AG04450 (cell line): ENCODE data around the gene TCP11. TPM values are rescaled to one million over a fixed set of nuclear protein-coding genes. Genes with fewer than 3 reads are reported as not detected.
"Not testable (repeated sequence)": the region's sequence is repeated elsewhere in the genome, so short reads cannot be mapped to it uniquely, and the experiment has no call there.

Source experiments
- CTCF ChIA-PET: fragments of 300-600, 350-600 bp; formaldehyde crosslinking; extraction: SDS; loops from one replicate; lab custom pipeline; 2022; ENCODE audit warnings: antibody characterized with exemption, inconsistent platforms; lab: Charles Lee
- POLR2A ChIA-PET: fragments of 350-600 bp; formaldehyde crosslinking; extraction: SDS; loops from one replicate; lab custom pipeline; 2021; ENCODE audit warnings: antibody characterized with exemption, inconsistent platforms; lab: Yijun Ruan, JAX
- DNase-seq: peaks from one replicate; pipeline ENCODE4 v3.0.0-alpha.2; 2011; ENCODE audit warnings: low read depth, low spot score
- H3K27ac ChIP-seq: one replicate; pipeline ENCODE4 v1.5.1; 2012; ENCODE audit warnings: low read depth, low read length, control low read depth
- H3K27me3 ChIP-seq: one replicate; pipeline ENCODE4 v1.6.0; 2012; ENCODE audit warnings: low read length; ENCODE audit not compliant: control insufficient read depth, insufficient read depth
- H3K4me3 ChIP-seq: 2 replicates; pipeline ENCODE4 v1.5.1; 2011; ENCODE audit warnings: mild to moderate bottlenecking, low read depth, low read length, control low read depth
- H3K9me3 ChIP-seq: 2 replicates; pipeline ENCODE4 v1.5.1; 2012; ENCODE audit warnings: low read length; ENCODE audit not compliant: control insufficient read depth, insufficient read depth
- polyA plus RNA-seq: library from polyadenylated mRNA; depleted of rRNA; stranded (reverse); fragments of >200 nt; gene quantifications from 2 replicates; pipeline ENCODE4 v1.2.3, GENCODE V29; 2011
- TF ChIP-seq, protein P1 (sequence below): IDR thresholded peaks from 2 replicates; pipeline ENCODE4 v1.5.1; 2011; ENCODE audit warnings: low read depth, low read length, control low read depth, inconsistent platforms

The TCP11 gene
- polyA plus RNA-seq, 1 experiment, result 0.11 TPM

DNA sequence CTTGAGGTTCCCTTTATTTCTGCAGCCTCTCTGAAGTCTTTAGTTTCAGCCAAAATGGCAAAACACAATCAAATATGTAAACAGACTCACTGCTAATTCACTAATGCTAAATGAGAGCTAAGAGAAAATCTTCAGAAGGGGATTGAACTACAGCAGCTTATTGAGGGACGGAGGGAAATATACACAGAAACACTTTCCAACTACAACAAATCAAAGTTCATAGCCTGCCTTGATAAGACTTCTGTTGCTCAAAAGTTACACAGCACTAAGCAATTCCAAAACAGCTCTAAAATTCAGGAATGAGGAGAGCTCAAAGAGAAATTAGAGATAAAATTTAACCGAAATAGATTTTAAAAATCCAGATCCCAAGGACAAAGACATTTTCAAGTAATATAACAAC lies 1.7 kb downstream of the TCP11 start:
- H3K9me3 ChIP-seq, result no peaks in the 10 kb centered on the region
- H3K27me3 ChIP-seq, result no peaks in the 10 kb centered on the region
- POLR2A ChIA-PET, result interaction anchor here (0.6 kb wide), 1 partner anchor 497 kb away, joined by 3 read pairs; no protein-coding TSS in a partner anchor
- DNase-seq, result no peak
- TF ChIP-seq, protein P1, sequence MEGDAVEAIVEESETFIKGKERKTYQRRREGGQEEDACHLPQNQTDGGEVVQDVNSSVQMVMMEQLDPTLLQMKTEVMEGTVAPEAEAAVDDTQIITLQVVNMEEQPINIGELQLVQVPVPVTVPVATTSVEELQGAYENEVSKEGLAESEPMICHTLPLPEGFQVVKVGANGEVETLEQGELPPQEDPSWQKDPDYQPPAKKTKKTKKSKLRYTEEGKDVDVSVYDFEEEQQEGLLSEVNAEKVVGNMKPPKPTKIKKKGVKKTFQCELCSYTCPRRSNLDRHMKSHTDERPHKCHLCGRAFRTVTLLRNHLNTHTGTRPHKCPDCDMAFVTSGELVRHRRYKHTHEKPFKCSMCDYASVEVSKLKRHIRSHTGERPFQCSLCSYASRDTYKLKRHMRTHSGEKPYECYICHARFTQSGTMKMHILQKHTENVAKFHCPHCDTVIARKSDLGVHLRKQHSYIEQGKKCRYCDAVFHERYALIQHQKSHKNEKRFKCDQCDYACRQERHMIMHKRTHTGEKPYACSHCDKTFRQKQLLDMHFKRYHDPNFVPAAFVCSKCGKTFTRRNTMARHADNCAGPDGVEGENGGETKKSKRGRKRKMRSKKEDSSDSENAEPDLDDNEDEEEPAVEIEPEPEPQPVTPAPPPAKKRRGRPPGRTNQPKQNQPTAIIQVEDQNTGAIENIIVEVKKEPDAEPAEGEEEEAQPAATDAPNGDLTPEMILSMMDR, result no peak
- CTCF ChIA-PET, result interaction anchor here (0.6 to 4.8 kb wide), 53 partner anchors 9 to 976 kb away, joined by 3 to 178 read pairs (median 4); partner anchors contain the start of genes ANKS1A and TAF11
- no peak overlapping the region for H3K4me3 ChIP-seq
- no peak overlapping the region for H3K27ac ChIP-seq

DNA sequence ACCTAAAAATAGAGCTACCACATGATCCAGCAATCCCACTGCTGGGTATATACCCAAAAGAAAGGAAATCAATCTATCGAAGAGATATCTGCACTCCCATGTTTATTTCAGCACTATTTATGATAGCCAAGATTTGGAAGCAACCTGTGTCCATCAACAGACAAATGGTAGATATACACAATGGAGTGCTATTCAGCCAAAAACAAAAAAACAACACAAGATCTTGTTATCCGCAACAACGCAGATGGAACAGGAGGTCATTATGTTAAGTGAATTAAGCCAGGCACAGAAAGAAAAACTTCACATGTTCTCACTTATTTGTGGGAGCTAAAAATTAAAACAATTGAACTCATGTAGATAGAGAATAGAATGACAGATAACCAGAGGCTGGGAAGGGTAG lies 2.9 kb downstream of the TCP11 start:
- H3K27me3 ChIP-seq, H3K4me3 ChIP-seq, H3K9me3 ChIP-seq, H3K27ac ChIP-seq, POLR2A ChIA-PET, DNase-seq: not testable (repeated sequence)
- CTCF ChIA-PET, result interaction anchor here (0.6 to 4.8 kb wide), 6 partner anchors 13 to 216 kb away, joined by 5 to 178 read pairs (median 10); no protein-coding TSS in a partner anchor

DNA sequence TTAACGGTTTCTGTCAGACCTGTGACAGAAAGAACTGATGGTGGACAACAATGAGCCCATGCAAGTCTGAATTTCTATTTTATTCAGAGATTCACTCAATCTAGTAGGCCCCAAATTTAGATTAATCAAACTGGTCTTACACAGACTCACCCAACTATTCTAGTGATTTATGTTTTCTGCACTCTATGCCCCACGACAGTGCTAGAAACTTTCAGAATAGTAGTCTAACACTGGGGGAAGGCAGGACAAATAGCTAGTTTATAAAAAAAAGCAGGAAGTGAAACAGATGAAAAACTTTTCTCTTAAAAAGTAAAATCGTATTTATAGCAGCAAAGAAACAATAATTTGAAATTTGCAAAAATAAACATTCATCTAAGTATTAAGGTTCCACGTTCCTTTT lies 5.0 kb downstream of the TCP11 start:
- ChIA-PET POLR2A (no interaction called here), CTCF (interaction anchor here (0.6 to 1.4 kb wide), 5 partner anchors 56 to 973 kb away, joined by 3 to 5 read pairs (median 4); no protein-coding TSS in a partner anchor)
- H3K4me3 ChIP-seq, result no peak overlapping the region
- no peaks in the 10 kb centered on the region for H3K9me3 ChIP-seq
- H3K27ac ChIP-seq, result no peak overlapping the region
- TF ChIP-seq, protein P1, result no peak
- no peak for DNase-seq
- no peaks in the 10 kb centered on the region for H3K27me3 ChIP-seq

DNA sequence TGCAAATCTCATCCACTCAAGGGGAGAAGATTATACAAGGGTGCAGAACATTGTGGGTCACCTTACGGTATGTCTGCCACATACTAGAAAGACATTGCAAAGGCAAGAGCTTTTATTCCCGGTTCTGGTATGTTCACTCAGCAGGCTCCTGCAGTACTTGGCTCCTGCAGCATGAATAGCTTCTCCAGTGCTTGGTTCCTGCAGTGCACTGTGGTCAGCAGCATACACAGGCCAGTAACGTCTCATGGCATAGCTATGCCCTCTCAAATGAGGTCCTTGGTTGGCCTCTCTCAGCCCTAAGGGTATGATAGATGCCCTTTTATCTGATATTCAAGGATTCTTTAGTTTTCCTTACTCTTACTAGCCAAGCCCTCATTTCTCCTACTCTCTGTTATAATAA lies 12.6 kb downstream of the TCP11 start:
- ChIA-PET POLR2A (no interaction called here), CTCF (interaction anchor here (1.3 to 2.0 kb wide), 2 partner anchors 11 kb away, joined by 11 to 15 read pairs; no protein-coding TSS in a partner anchor)
- no peaks in the 10 kb centered on the region for H3K9me3 ChIP-seq
- H3K4me3 ChIP-seq, result no peak overlapping the region
- peaks cover 12% of the 10 kb centered on the region for H3K27me3 ChIP-seq
- TF ChIP-seq, protein P1, result no peak
- DNase-seq, result no peak
- H3K27ac ChIP-seq, result no peak overlapping the region

DNA sequence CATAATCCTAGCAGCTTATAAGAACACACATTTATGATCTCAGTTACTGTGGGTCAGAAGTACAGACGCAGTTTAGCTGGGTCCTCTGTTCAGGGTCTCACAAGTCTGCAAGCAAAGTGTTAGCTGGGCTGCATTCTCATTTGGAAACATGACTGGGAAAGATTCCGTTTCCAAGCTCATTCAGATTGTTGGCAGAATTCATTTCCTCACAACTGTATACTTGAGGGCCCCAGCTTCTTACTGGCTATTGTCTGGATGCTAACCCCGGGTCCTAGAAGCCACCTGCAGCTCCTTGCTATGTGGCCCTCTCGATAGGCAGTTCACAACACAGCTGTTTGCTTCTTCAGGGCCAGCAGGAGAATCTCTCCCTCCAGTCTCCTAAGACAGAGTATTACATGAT lies 13.1 kb downstream of the TCP11 start:
- no peak for DNase-seq
- no peaks in the 10 kb centered on the region for H3K9me3 ChIP-seq
- TF ChIP-seq, protein P1, result no peak
- H3K27me3 ChIP-seq, result peaks cover 12% of the 10 kb centered on the region
- ChIA-PET POLR2A (no interaction called here), CTCF (interaction anchor here (1.7 to 2.0 kb wide), 2 partner anchors 12 to 141 kb away, joined by 7 to 15 read pairs; no protein-coding TSS in a partner anchor)
- no peak overlapping the region for H3K27ac ChIP-seq
- no peak overlapping the region for H3K4me3 ChIP-seq
